GM15510 (cell line): ENCODE measurements around the gene REXO1.

ENCODE experiments used
- POLR2A ChIP-seq: IDR thresholded peaks from 3 replicates; pipeline ENCODE4 v1.6.1; 2011; ENCODE audit warnings: borderline replicate concordance; ENCODE audit not compliant: insufficient read length; ENCODE audit errors: extremely low read depth

Gene REXO1

DNA sequence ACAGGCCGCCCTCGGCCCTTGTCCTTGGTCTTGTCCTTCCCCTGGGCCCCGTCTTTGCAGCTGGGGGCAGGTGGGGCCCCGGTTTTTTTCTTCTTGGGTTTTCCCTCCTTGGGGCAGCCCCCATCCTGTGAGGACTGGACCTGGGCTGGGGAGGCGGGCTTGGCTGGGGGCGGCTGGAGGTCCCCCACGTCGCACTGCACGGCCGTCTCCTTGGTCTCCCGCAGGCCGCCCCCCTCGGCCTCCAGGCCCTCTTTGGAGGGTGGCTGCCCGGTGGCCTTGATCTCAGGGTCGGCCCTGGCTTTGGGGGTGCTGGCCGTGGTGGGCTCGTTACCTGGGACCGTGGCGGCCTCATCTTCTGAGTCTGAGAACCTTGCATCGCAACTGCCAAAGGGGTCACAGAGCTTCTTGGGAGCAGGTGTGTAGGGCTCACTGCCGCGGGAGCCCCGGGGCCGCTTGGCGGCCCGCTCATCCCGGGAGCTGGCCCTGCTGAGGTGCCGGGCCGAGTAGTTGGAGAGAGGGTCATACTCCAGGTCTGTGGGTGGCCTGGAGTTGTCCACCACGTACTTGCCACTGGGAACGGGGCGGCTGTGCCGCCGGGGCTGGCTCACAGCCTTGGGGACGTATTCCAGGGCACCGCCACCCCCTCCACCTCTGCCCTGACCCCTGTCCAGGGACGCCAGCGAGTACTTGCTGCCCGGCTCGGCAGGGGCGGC lies 20.6 kb downstream of the REXO1 start:
- no peak for TF ChIP-seq POLR2A

DNA sequence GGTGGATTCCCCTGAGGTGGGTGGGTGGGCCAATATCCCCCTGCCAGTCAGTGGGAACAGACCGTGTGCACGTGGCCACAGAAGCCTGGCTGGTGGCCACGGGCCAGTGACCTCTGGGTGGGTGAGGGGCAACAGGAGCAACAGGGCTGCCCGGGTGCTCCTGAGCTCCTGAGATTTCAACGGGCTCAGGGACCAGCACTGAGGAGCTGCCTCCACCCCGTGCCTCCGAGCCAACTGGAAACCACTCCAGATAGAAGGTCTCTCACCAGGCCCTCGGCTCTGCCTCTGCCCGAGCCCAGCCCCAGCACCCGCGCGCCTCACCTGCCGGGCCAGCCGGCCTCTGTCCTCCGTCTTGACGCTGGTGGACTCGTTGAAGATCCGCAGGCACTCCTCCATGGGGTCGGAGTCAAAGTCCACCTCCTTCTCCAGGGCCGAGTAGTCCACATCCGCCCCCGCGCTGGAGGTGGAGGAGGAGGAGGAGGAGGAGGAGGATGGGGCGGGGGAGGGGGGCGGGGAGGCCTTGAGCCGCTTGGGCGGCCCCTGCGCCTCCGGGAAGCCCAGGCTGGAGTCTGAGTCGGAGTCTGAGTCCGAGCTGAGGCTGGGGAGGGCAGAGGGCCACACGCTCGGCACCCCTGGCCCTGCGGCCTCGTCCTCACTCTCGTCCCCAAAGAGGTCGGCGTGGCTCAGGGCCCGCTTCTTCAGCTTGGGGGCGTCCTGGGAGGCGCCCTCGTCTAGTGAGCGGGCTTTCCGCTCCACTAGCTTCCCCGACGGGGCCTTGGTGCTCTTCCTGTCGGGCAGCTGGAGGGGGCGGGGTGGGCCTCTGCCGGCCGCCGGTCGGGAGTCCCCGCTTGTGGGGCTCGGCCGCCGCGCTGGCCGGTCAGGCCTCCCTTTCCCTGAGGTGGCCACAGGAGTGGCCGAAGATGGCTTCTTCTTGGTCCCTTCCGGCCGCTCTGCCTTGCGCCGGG lies 21.4 kb downstream of the REXO1 start:
- no peak for TF ChIP-seq POLR2A

DNA sequence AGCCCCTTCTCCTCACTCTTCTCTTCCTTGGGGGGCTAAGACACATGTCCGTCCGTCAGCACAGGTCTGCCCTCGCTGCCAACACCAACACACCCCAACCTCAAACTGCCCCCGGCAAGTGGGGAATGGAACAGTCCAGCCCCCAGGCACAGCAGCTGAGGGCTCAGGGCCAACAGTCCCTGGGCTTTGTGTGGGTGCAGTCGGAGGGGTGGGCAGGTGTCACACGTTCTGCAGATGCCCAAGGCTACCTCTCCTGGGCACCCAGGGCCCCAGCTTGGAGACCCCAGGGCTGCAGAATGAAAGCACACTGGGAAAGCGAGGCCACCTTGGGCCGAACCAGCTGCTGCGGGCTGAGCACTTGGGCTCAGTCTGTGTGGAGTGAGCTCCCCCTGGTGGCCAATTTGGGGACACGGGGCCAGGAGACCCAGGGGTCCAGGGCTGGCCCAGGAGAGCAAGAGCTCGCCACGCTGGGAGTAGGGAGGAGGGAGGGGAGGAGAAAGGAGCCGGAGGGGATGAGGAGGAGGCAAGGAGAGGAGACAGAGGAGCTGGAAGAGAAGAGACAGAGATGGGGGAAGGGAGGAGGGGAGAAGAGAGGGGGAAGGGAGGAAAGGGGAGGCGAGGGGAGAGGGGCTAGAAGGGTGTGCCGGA lies 22.2 kb downstream of the REXO1 start:
- no peak for TF ChIP-seq POLR2A

DNA sequence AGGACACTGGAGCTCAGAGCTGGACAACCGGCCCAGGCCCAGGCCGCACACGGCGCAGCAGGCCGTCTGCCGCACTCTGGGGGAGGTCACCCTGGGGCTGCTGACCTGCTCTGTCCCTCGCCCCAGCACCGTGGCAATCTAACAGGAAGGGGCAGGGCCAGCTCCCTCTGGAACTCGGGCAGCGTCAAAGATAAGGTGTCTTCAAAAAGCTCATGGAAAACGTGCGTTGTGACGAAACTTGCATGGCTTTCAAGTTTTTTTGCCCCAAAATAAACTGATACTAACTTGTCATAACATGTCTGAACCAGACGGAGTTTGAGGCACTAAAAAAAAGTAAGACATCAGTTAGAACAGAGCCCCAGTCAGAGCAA lies 24.0 kb downstream of the REXO1 start:
- no peak for TF ChIP-seq POLR2A

DNA sequence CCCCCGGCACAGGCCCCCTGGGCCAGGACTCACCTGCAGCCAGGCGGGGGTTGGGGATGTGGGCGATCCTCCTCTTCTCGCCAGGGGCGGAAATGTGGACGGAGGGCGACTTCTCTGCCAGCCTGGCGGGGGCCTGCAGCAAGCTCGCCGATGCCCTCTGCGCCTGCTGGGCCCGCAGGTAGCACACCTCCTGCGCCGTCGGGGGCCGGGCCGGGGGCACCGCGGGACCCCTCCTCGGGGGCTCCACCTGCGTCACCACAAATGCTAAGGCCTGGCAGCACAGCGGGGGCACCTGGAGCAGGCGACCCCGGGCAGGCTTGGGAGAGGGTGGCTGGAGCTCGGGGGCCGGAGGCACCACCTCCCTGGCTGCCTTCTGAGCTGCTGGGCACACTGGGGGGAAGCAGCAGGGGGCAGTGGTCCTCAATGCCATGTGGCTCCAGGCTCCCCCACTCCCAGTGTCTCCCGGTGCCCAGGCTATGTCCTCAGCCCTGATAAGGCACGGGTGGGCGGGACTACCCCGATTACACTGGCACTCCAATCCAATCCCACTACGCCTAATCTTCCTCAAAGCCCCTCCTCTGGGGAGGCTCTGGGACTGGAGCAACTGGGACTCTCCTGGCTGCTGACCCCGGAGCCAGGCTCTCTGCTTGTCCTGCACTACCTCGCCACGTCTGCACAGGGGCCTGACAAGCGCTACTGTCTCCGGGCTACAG lies 24.6 kb downstream of the REXO1 start:
- no peak for TF ChIP-seq POLR2A

DNA sequence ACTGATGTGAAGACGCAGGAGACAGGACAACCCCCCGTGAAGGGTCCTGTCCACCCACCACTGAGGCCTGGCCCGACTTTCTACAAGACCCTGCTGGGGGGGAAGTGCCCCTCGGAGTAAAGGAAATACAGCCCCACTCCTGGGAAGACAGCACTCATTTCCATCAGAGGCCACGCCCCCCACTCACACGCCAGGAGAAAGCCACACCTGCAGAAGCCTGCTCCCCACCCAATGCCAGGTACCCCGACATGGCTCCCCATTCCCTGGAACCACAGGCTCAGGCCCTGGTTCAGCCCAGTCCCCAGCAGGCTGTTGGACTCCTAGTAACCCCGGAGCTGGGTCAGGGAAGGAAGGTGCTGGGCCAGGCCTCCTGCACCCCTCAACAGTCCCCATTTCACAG lies 25.3 kb downstream of the REXO1 start:
- no peak for TF ChIP-seq POLR2A

DNA sequence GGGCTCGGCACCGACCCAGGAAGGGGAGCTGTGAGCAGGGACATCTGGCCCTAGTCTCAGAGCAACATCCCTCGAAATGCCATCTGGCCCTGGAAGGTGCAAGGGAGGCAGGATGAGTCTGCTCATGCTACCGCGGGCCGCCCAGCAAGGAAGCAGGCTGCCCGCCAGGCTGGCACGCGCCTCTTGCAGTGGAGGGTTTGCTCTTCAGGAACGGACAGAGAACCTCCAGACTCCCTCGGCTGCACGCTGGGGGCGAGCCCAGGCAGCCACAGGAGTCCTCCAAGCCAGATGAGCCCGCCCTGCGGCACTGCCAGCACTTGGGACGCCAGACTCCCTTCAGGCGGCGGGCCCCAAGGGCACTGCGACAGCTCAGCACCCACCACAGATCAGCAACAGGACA lies 26.1 kb downstream of the REXO1 start:
- no peak for TF ChIP-seq POLR2A

DNA sequence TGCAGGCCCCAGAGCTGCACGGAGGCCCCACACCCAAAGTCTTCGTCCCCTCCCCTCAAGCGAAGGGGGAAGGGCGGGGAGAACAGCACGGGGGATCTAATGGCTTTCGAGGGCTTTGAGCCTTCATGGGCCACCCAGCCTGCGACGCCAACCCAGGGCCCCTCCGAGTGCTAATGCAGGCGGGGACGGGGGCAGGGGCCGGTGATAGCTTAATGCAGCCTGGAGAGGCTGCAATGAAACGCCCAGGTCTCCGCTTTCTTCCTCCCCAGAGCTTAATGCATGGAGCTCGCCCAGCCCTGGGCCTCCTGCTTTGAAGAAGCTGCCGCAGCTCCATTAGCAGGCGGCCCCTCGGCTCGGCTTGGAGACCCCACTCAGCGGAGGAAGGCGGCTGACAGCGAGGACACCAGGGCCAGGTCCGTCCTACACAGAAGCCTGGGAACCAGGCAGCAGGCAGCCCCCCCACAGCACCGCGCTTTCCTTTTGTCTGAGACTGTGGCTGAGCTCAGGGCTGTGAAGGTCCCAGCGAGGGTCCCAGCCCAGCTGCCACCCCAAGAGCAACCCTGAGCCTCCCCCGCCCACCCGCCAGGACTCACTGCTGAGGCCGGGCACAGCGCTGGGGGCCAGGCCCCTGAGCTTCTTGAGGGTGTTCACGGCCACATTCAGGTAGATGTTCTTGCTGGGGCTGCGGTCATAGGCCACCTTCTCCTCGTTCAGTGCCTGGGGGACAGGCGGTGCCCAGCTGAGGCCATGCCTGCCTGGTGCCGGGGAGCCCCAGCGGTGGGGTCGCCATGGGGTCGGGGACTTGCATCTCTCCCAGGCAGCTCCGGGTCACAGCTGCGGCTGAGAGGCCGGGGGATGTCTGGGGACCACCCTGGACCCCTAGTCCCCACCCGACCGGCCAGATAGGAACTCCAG lies 28.7 kb downstream of the REXO1 start:
- no peak for TF ChIP-seq POLR2A

DNA sequence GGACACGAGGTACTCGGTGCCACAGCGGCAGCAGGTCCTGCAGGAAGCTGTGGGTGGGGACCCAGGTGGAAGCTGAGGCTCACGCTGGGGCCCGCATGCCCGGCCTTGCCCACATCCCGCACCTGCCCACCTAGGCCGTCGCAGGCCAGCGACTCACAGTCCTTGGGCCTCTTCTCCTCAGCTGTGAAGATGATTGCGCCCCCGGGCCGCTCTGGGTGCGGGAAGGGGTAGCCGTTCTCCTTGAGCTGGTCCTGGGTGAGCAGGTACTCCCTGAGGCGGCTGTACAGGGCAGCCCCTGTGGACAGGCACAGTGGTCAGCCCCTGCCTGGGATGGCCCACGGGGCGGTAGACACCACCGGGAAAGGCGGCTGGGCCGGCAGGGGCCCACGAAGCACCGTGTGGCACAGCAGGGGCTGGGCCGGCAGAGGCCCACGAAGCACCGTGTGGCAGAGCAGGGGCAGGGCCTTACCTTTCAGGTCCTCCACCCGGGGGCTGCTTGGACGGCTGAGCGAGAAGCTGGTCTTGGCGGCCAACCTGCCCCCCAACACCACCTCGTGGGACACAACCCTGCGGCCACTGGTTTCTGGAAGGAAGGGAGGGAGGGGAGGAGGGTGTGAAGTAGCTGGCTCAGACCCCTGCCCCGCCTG lies 29.6 kb downstream of the REXO1 start:
- no peak for TF ChIP-seq POLR2A

DNA sequence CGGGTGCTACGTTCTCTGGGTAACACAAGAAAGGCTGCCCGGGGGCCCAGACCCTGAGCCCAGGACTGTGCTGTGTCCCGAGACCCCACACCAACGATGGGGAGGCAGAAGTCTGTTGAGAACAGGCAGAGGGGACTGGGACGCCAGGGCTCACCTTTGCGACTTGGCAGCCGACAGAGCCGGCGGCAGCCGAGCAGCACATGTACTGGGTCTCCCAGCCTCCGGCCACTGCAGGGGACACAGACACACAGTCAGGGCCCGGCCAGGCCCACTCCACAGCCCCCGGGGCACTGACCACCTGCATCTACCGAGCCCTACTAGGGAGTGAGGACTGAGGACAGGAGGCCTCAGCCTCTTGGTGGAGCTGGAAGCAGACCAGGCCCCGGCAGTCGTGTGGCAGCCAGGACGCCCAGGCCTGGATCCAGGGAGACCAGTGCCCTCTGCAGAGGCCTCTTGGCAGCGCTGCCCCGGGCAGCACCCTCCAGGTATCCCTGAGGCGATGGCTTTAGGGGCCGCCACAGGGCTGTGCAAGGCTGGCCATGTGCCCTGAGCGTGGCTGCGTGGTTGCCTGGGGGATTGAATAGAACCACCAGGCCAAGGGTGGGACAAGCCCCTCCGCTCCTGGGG lies 30.6 kb downstream of the REXO1 start:
- TF ChIP-seq POLR2A, result no peak

DNA sequence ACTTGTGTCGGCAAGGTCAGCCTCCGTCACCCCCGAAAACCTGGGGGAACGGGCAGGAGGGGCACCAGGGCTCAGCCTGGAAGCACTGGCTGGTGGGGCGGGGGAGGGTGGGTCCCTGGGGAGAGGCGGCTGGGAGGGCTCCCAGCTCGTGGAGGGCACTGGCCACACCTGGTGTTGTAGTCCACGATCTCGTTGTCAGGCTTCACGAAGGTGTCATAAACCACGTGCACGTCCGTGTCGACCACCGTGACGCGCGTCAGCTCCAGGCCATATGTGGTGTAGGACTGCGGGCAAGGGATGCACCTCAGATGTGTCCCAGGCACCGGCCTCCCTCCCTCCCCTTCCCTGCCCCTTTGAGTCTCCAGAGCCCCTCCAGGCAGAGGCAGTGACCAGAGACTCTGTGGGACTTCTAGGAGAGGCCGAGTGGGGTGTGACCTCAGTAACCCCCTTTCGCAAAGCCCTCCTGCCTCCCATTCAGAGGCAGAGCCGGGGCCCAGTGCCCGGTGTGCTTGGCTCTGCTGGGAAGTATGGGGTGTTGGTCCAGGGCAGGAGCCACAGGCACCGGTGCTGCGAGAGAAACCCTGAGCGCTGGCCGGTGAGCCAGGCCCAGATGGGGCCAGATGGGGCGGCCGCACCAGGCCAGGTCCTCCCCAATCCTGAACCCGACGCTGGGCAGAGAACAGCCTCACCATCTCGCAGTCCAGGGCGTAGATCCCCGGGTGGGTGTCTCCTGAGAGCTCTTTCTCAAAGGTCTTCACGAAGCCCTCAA lies 31.6 kb downstream of the REXO1 start:
- TF ChIP-seq POLR2A, result peak; percentile 8

DNA sequence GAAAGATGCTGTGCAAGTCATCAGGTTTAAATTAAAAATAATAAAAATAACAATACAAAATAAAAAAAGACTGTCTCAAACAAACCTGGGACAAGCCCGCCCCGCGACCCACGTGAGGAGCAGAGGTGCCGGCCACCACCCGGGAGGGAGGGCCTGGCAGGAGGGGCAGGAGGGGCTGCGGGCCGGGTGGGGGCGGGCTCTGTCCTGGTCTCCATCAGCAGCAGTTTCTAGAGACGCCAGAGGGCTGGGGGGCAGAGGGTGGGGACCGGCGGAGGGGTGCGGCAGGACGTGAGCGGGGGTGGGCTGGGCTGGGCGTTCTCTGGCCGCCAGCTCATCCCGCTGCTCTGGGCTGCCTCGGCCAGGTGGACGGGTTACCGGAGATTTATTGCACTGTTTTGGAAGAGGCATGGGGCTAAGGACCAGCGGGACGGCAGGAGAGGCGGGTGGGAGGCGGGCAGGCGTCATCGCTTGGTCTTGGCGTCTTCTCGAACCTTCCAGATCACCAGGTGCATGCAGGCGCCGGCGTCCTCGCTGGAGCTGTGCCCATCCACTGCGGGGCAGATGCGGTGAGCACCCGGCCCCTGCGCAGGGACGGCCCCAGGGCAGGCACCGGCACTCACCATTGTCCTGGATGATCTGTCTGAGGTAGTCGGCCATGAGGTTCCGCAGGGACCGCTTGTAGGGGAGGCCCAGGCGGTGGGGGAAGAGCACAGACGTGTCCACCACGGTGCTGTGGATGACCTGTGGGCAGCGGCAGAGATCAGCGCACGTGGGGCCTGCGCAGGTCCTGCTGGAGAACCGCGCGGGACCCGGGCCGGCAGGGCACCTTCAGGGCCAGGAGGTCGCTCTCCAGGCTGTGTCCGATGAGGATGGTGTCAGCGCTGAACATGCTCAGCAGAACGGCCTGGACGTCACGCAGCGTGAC lies 32.4 kb downstream of the REXO1 start:
- TF ChIP-seq POLR2A, result peak; percentile 9
